GM15510 (cell line): ENCODE measurements around the gene FLAD1.

Source experiments
- POLR2A ChIP-seq: IDR thresholded peaks from 3 replicates; pipeline ENCODE4 v1.6.1; 2011; ENCODE audit warnings: borderline replicate concordance; ENCODE audit not compliant: insufficient read length; ENCODE audit errors: extremely low read depth

Gene FLAD1

GRCh38 chr1:155037043-155037442 lies 53.9 kb downstream of the FLAD1 start:
- no peak for TF ChIP-seq POLR2A

DNA sequence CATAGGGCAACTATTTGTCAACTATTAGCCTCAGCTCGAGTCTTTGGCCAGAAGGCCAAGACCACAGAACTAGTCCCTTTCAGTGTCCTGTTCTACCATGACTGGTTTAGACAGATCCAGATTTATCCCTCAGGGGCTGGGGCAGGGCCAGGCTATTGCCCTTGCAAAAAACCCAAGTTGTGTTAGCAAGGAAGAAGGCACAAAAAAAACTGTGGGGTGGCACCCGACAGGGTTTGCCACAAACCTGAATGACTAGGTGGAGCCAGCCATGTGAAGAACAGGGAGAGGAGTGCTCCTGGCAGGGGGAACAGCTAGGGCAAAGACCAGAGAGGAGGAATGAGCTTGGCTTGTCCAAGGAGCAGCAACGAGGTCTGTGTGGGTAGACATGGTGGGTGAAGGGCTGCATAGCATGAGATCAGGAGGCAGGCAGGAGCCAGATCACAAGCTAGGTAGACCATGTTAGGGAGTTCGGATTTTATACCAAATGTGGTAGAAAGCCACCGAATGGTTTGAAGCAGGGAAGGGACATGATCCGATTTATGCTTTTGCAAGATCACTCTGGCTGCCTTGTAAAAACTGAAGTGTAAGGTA lies 54.8 kb downstream of the FLAD1 start:
- no peak for TF ChIP-seq POLR2A

DNA sequence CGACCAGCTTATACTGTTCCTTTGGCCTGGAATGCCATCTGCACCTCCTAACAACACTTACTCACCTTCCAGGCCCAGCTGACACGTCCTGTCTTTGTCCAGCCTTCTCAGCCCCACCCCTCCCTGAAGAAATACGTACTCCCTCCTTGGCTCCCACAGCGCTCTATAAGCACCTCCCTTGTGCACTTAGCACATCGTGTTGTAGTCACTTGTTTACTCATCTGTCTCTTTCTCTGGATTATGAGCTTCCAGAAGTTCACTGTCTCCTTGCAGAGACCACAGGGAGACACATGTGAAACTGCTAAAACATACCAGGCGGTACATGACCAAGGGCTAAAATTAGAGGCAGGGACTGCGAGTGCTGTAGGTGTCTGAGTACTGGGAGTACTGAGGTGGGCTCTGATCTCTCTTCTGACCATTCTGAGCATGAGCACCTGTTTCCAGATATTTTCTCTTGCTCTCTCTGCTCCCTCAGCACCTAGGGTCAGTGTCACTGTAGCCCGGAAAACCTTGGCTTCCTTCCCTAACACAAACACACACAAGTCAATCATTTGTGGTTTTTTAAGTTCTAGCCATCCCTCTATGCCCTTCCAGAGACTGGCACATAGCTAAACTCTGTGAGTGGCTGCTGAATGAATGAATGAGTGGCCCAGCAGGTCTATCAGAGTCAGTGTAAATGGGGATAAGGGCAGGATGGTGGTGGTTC lies 55.6 kb downstream of the FLAD1 start:
- no peak for TF ChIP-seq POLR2A

DNA sequence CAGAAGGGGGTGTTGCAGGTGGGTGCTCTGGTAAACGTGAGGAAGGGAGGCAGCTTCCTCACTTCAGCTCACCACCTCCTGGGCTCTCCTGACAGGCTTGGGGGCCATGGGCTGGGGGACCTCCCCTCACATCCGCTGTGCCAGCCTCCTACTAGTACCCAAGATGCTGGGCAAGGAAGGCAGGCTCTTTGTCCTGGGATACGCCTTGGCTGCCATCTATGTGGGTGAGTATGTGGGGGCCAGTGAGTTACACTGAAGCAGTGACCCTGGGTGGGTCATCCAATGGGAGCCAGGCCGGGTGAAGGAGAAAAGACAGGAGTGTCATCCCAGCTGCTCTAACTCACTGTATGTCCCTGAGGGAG lies 56.1 kb downstream of the FLAD1 start:
- TF ChIP-seq POLR2A: no peak

DNA sequence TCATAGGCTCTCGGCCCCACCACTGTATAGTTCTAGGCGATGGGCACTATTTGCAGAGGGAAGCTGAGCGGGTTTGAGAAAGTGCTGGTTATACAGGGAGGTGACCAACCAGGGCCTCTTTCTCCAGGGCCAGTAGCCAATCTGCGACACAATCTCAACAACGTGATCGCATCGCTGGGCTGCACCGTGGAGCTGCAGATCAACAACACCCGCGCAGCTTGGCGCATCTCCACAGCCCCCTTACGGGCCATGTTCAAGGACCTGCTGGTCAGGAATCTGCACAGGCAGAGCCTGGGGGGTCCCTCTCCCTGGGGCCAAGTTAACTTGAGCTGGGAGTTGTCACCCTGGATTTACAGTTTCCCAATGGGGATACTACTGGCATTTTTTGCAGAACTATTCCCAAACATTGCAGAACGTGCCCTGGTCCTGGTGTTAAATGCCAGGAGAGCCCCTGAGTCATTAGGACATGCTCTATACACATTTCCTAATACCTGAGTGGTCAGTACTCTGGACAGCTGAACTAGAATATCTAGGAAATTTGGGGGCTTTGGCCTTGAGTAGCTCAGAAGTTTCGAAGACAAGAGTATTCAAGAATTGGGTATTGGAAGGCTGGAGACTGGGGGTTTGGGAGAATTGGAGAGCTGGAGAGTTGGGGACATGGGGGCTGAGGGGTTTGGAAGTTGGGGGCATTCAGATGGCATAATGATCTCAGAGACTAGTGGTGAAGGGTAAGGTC lies 57.4 kb downstream of the FLAD1 start:
- no peak for TF ChIP-seq POLR2A
